ENCODE measurements around the gene ROPN1L. TPM values are rescaled to one million over a fixed set of nuclear protein-coding genes. Genes with fewer than 3 reads are reported as not detected.
"Not testable (repeated sequence)": the region's sequence is repeated elsewhere in the genome, so short reads cannot be mapped to it uniquely, and the experiment has no call there.

The ROPN1L gene
- total RNA-seq, 2 donors from 2014 or later: 34.9 TPM; not detected in 1

GRCh38 chr5:10491673-10492026 lies 50.0 kb downstream of the ROPN1L start:
- intact Hi-C loops (cut with DNase I): no loop called here
- Histone ChIP-seq H3K27me3 (replicated peaks; ENCODE audit: insufficient read depth) (no peaks in the 10 kb centered on the region), H3K4me1 (replicated peaks) (no peaks in the 10 kb centered on the region), H3K9me3 (no peaks in the 10 kb centered on the region), H3K27ac (no peak overlapping the region), H3K4me3 (no peak overlapping the region), H3K36me3 (no peaks in the 10 kb centered on the region)
- TF ChIP-seq CTCF (IDR thresholded peaks at IDR 0.05) (no peak), POLR2A (IDR thresholded peaks at IDR 0.05) (no peak), POLR2AphosphoS5 (IDR thresholded peaks at IDR 0.05) (no peak)
- WGBS: 83% methylated on average over 9 of the region's 9 CpGs
- DNase-seq (ENCODE audit: low spot score): no peak

GRCh38 chr5:10493884-10494283 lies 52.2 kb downstream of the ROPN1L start:
- no peak overlapping the region for H3K4me3 ChIP-seq
- 88% methylated on average over 4 of the region's 4 CpGs for WGBS
- H3K27ac ChIP-seq: no peak overlapping the region
- H3K4me1 ChIP-seq (replicated peaks): no peaks in the 10 kb centered on the region
- H3K27me3 ChIP-seq (replicated peaks; ENCODE audit: insufficient read depth): no peaks in the 10 kb centered on the region
- no peaks in the 10 kb centered on the region for H3K9me3 ChIP-seq
- no peak for TF ChIP-seq POLR2A (IDR thresholded peaks at IDR 0.05)
- no peak for TF ChIP-seq POLR2AphosphoS5 (IDR thresholded peaks at IDR 0.05)
- TF ChIP-seq CTCF (IDR thresholded peaks at IDR 0.05): no peak
- no peaks in the 10 kb centered on the region for H3K36me3 ChIP-seq
- DNase-seq (ENCODE audit: low spot score): no peak
- intact Hi-C loops (cut with DNase I): no loop called here

- H3K9me3 ChIP-seq; H3K36me3 ChIP-seq; DNase-seq (ENCODE audit: low spot score); H3K4me3 ChIP-seq; H3K4me1 ChIP-seq (replicated peaks); H3K27me3 ChIP-seq (replicated peaks; ENCODE audit: insufficient read depth); intact Hi-C loops (cut with DNase I); H3K27ac ChIP-seq: not testable (repeated sequence)
- WGBS: 85% methylated on average over 6 of the region's 6 CpGs
Measured at GRCh38 chr5:10494497-10494896, 52.8 kb downstream of the ROPN1L start.

GRCh38 chr5:10497554-10497953 lies 55.9 kb downstream of the ROPN1L start:
- no peak overlapping the region for H3K27ac ChIP-seq
- no peaks in the 10 kb centered on the region for H3K27me3 ChIP-seq (replicated peaks; ENCODE audit: insufficient read depth)
- H3K36me3 ChIP-seq: no peaks in the 10 kb centered on the region
- WGBS: 80% methylated on average over 5 of the region's 5 CpGs
- no peaks in the 10 kb centered on the region for H3K4me1 ChIP-seq (replicated peaks)
- no peaks in the 10 kb centered on the region for H3K9me3 ChIP-seq
- no peak for DNase-seq (ENCODE audit: low spot score)
- H3K4me3 ChIP-seq: no peak overlapping the region
- intact Hi-C loops (cut with DNase I): no loop called here
- TF ChIP-seq POLR2A (IDR thresholded peaks at IDR 0.05): no peak

- H3K4me1 ChIP-seq (replicated peaks): no peaks in the 10 kb centered on the region
- 68% methylated on average over 6 of the region's 6 CpGs for WGBS
- no peak overlapping the region for H3K4me3 ChIP-seq
- no peaks in the 10 kb centered on the region for H3K27me3 ChIP-seq (replicated peaks; ENCODE audit: insufficient read depth)
- no peak overlapping the region for H3K27ac ChIP-seq
- H3K9me3 ChIP-seq: no peaks in the 10 kb centered on the region
- DNase-seq (ENCODE audit: low spot score): no peak
- TF ChIP-seq POLR2A (IDR thresholded peaks at IDR 0.05) (no peak), POLR2AphosphoS5 (IDR thresholded peaks at IDR 0.05) (no peak), CTCF (IDR thresholded peaks at IDR 0.05) (no peak)
- intact Hi-C loops (cut with DNase I): no loop called here
- no peaks in the 10 kb centered on the region for H3K36me3 ChIP-seq
Measured at GRCh38 chr5:10498350-10498749, 56.7 kb downstream of the ROPN1L start.

GRCh38 chr5:10499066-10499465 lies 57.4 kb downstream of the ROPN1L start:
- H3K27ac ChIP-seq: no peak overlapping the region
- no peak overlapping the region for H3K4me3 ChIP-seq
- TF ChIP-seq POLR2AphosphoS5 (IDR thresholded peaks at IDR 0.05) (no peak), POLR2A (IDR thresholded peaks at IDR 0.05) (no peak), CTCF (IDR thresholded peaks at IDR 0.05) (no peak)
- no peaks in the 10 kb centered on the region for H3K4me1 ChIP-seq (replicated peaks)
- H3K9me3 ChIP-seq: no peaks in the 10 kb centered on the region
- no peaks in the 10 kb centered on the region for H3K27me3 ChIP-seq (replicated peaks; ENCODE audit: insufficient read depth)
- no peaks in the 10 kb centered on the region for H3K36me3 ChIP-seq
- DNase-seq (ENCODE audit: low spot score): no peak
- WGBS: 90% methylated on average over 9 of the region's 9 CpGs
- intact Hi-C loops (cut with DNase I): no loop called here
